ENCODE results near the gene TBC1D5. TPM values are rescaled to one million over a fixed set of nuclear protein-coding genes. Genes with fewer than 3 reads are reported as not detected.
A peak's percentile ranks its signal among the peaks of the same experiment; 100 is the strongest.

The TBC1D5 gene
- total RNA-seq, 1 donor from 2014 or later, result 55.6 TPM

- Mint-ChIP-seq H3K9me3 (ENCODE audit: low read depth) (peaks cover 5% of the 10 kb centered on the region), H3K36me3 (ENCODE audit: insufficient read depth) (no peaks in the 10 kb centered on the region), H3K4me3 (ENCODE audit: low read depth) (no peak overlapping the region), H3K4me1 (ENCODE audit: low read depth) (no peaks in the 10 kb centered on the region), H3K27ac (no peak overlapping the region), H3K27me3 (no peaks in the 10 kb centered on the region)
- TF ChIP-seq CTCF (IDR thresholded peaks at IDR 0.05; ENCODE audit: unreplicated experiment), result peak; percentile 79
- DNase-seq (ENCODE audit: low spot score, unreplicated experiment), result no peak
Observed at GRCh38 chr3:17412950-17413530, 329.4 kb downstream of the TBC1D5 start.

DNA sequence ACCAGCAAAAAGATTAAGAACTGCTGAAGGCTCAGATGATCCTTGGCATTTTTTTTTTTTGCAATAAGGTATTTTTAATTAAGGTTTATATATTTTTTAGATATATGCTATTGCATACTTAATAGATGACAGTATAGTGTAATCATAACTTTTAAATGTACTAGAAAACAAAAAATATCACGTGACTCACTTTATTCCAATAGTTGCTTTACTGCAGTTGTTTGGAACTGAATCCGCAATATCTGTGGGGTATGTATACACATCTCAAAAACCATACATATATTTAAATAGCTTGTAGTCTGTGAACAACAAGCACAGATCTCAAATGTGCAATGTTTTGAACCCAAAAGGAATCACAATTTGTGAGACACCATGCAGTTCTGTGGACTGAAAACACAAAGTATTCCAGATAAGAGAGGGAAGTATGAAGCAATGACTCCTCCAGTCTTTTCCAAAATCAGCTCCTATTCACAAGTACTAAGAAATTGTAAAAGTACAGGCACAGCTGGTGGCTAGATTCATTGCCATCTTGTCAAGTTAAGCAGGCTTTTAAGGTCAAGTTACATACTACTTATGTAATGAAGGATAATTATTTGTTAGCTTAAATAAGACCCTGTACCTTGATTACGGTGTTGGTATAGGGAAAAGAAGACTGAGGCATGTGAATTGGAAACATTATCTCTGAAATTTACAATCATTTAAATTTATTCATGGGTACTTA, 331.1 kb downstream of the TBC1D5 start:
- DNase-seq (ENCODE audit: low spot score, unreplicated experiment), result no peak
- no peak overlapping the region for H3K4me3 Mint-ChIP-seq (ENCODE audit: low read depth)
- H3K36me3 Mint-ChIP-seq (ENCODE audit: insufficient read depth), result no peaks in the 10 kb centered on the region
- no peak overlapping the region for H3K27ac Mint-ChIP-seq
- peaks cover 5% of the 10 kb centered on the region for H3K9me3 Mint-ChIP-seq (ENCODE audit: low read depth)
- H3K4me1 Mint-ChIP-seq (ENCODE audit: low read depth), result no peaks in the 10 kb centered on the region
- no peaks in the 10 kb centered on the region for H3K27me3 Mint-ChIP-seq
- no peak for TF ChIP-seq CTCF (IDR thresholded peaks at IDR 0.05; ENCODE audit: unreplicated experiment)

DNA sequence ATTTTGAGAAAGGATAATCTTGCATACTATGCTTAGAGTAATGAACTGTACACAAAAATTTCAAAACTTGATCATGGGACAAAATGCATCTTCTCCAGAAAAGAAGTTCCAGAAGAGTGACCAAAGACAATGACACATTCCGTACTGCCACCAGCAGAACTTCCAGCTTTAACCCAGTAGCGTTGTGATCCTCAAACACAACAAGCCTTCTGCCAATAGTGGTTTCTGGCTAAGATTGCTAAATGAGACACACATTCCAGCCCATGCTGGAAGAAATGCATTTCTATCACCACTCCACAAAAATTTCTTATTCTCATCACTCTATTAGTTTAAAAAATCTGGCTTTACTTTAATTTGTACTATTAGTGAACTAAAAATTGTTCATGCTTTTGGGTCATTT, 334.9 kb downstream of the TBC1D5 start:
- no peak overlapping the region for H3K27ac Mint-ChIP-seq
- H3K27me3 Mint-ChIP-seq, result no peaks in the 10 kb centered on the region
- no peak overlapping the region for H3K4me3 Mint-ChIP-seq (ENCODE audit: low read depth)
- DNase-seq (ENCODE audit: low spot score, unreplicated experiment), result no peak
- no peak for TF ChIP-seq CTCF (IDR thresholded peaks at IDR 0.05; ENCODE audit: unreplicated experiment)
- H3K36me3 Mint-ChIP-seq (ENCODE audit: insufficient read depth), result peaks cover 4% of the 10 kb centered on the region
- peaks cover 4% of the 10 kb centered on the region for H3K4me1 Mint-ChIP-seq (ENCODE audit: low read depth)
- no peaks in the 10 kb centered on the region for H3K9me3 Mint-ChIP-seq (ENCODE audit: low read depth)

DNA sequence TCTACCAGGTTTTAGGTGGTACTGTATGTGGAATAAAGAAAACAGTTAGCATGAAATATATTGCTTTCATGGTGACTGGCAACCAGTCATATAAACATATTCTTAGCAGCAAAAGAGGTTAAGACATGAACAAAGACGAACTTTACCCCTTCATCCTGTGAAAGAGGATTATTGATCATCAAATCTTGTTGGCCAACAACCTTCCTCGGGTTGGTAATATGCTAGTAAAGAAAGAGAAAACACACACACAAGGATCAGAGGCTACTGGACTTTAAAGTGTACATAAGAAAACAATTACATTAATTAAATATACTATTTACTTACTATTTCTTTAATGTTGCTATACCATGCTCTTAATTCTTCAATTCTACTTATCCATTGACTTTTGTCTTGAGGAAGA, 337.9 kb downstream of the TBC1D5 start:
- Mint-ChIP-seq H3K9me3 (ENCODE audit: low read depth) (no peaks in the 10 kb centered on the region), H3K27me3 (no peaks in the 10 kb centered on the region), H3K36me3 (ENCODE audit: insufficient read depth) (peaks cover 6% of the 10 kb centered on the region), H3K27ac (no peak overlapping the region), H3K4me3 (ENCODE audit: low read depth) (no peak overlapping the region), H3K4me1 (ENCODE audit: low read depth) (peaks cover 10% of the 10 kb centered on the region)
- no peak for TF ChIP-seq CTCF (IDR thresholded peaks at IDR 0.05; ENCODE audit: unreplicated experiment)
- DNase-seq (ENCODE audit: low spot score, unreplicated experiment), result no peak

GRCh38 chr3:17402442-17402841, 340.0 kb downstream of the TBC1D5 start:
- no peaks in the 10 kb centered on the region for H3K27me3 Mint-ChIP-seq
- H3K4me3 Mint-ChIP-seq (ENCODE audit: low read depth), result no peak overlapping the region
- TF ChIP-seq CTCF (IDR thresholded peaks at IDR 0.05; ENCODE audit: unreplicated experiment), result no peak
- H3K4me1 Mint-ChIP-seq (ENCODE audit: low read depth), result peaks cover 11% of the 10 kb centered on the region
- H3K9me3 Mint-ChIP-seq (ENCODE audit: low read depth), result no peaks in the 10 kb centered on the region
- no peak overlapping the region for H3K27ac Mint-ChIP-seq
- DNase-seq (ENCODE audit: low spot score, unreplicated experiment), result no peak
- H3K36me3 Mint-ChIP-seq (ENCODE audit: insufficient read depth), result peaks cover 7% of the 10 kb centered on the region
